ENCODE results near the gene FYB2. TPM values are rescaled to one million over a fixed set of nuclear protein-coding genes. Genes with fewer than 3 reads are reported as not detected.

The FYB2 gene
- total RNA-seq, 5 donors from 2014 or later (not counting 1 experiment from before 2014, with no cell fraction given), result not detected

DNA sequence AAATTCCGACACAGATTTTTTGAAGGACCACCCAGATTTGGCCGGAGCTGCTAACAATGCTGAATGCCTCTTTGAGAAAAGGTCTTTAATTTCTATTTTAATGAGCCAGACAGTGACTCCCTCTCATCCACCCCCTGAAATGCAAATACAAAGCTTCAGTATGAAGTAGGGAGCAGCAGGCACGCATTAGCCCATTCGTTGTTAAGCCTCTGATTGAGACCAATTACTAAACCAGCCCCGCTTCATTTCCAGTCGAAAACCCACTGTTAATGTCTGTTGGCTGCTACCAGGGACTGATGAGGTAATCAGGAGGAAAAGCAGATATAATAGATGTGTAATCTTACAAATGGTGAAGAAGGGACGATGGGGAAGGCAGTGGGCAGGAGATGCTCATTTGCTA, 30.5 kb upstream of the FYB2 start:
- CTCF ChIA-PET, result no interaction called here
- POLR2A ChIA-PET, result no interaction called here

DNA sequence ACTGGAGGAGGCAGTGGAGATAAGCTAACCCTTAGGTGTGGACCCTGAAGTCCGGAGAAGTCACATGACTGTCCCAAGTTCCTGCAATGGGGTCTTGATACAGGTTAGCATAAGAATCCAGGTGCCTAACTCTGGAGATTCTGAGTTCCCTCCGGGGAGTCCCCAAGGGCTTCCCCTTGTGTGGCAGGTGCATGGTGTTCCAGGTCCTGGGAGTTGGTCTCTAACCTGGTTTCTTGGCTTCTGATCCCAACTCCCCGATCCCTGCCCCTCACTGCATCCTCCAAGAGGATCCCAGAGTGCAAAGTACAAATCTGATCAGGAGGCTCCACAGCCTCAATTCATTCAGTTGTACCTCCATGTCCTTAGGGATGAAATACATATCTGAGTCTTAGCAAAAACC, 26.1 kb upstream of the FYB2 start:
- Mint-ChIP-seq H3K4me1 (peaks cover 0 to 4% (median 0%) of the 10 kb centered on the region in 3 donors), H3K36me3 (no peaks in the 10 kb centered on the region), H3K27ac (no peak overlapping the region), H3K9me3 (peaks cover 0 to 3% (median 0%) of the 10 kb centered on the region in 3 donors), H3K27me3 (peaks cover 3 to 9% of the 10 kb centered on the region in 2 donors), H3K4me3 (no peak overlapping the region)
- WGBS (ENCODE audit: insufficient coverage), result 79% methylated on average over 3 of the region's 3 CpGs
- peaks cover 0 to 5% of the 10 kb centered on the region in 2 experiments for H3K27me3 ChIP-seq (replicated peaks in 1 of 2; ENCODE audit: control insufficient read depth in 2 of 2, extremely low read depth in 1 of 2, insufficient read depth in 2 of 2, low read length in 1 of 2)
- H3K4me1 ChIP-seq (ENCODE audit: control insufficient read depth in 1 of 2, extremely low read depth in 1 of 2, insufficient read depth in 2 of 2, low read length in 2 of 2), result no peaks in the 10 kb centered on the region
- ATAC-seq (replicated peaks in 1 of 4) (no peak), DNase-seq (no peak)
- CTCF ChIA-PET, result no interaction called here
- no peak overlapping the region for H3K4me3 ChIP-seq (ENCODE audit: control insufficient read depth in 1 of 2, extremely low read depth in 1 of 2, low read length in 1 of 2)
- H3K27ac ChIP-seq (ENCODE audit: low read length), result no peak overlapping the region
- POLR2A ChIA-PET, result no interaction called here
- no peaks in the 10 kb centered on the region for H3K9me3 ChIP-seq
- no peaks in the 10 kb centered on the region for H3K36me3 ChIP-seq (ENCODE audit: control insufficient read depth in 2 of 2, extremely low read depth in 1 of 2, insufficient read depth in 1 of 2, low read length in 1 of 2)

More for the DNA sequence above, 30.5 kb upstream of the FYB2 start:
- H3K36me3 ChIP-seq (ENCODE audit: control insufficient read depth in 2 of 2, extremely low read depth in 1 of 2, insufficient read depth in 1 of 2, low read length in 1 of 2), result no peaks in the 10 kb centered on the region
- peaks cover 16 to 21% of the 10 kb centered on the region in 2 donors for H3K27me3 Mint-ChIP-seq
- no peak overlapping the region for H3K4me3 ChIP-seq (ENCODE audit: control insufficient read depth in 1 of 2, extremely low read depth in 1 of 2, low read length in 1 of 2)
- H3K27ac Mint-ChIP-seq, result no peak overlapping the region
- H3K27me3 ChIP-seq (replicated peaks in 1 of 2; ENCODE audit: control insufficient read depth in 2 of 2, extremely low read depth in 1 of 2, insufficient read depth in 2 of 2, low read length in 1 of 2), result peaks cover 0 to 5% of the 10 kb centered on the region in 2 experiments
- DNase-seq (no peak), ATAC-seq (replicated peaks in 1 of 4) (no peak)
- 81% methylated on average over 3 of the region's 7 CpGs for WGBS (ENCODE audit: insufficient coverage)
- H3K27ac ChIP-seq (ENCODE audit: low read length), result no peak overlapping the region
- H3K9me3 Mint-ChIP-seq, result peaks cover 0 to 3% (median 0%) of the 10 kb centered on the region in 3 donors
- H3K36me3 Mint-ChIP-seq, result no peaks in the 10 kb centered on the region
- no peaks in the 10 kb centered on the region for H3K4me1 ChIP-seq (ENCODE audit: control insufficient read depth in 1 of 2, extremely low read depth in 1 of 2, insufficient read depth in 2 of 2, low read length in 2 of 2)
- H3K9me3 ChIP-seq, result no peaks in the 10 kb centered on the region
- no peak overlapping the region for H3K4me3 Mint-ChIP-seq
- peaks cover 0 to 4% (median 0%) of the 10 kb centered on the region in 3 donors for H3K4me1 Mint-ChIP-seq

DNA sequence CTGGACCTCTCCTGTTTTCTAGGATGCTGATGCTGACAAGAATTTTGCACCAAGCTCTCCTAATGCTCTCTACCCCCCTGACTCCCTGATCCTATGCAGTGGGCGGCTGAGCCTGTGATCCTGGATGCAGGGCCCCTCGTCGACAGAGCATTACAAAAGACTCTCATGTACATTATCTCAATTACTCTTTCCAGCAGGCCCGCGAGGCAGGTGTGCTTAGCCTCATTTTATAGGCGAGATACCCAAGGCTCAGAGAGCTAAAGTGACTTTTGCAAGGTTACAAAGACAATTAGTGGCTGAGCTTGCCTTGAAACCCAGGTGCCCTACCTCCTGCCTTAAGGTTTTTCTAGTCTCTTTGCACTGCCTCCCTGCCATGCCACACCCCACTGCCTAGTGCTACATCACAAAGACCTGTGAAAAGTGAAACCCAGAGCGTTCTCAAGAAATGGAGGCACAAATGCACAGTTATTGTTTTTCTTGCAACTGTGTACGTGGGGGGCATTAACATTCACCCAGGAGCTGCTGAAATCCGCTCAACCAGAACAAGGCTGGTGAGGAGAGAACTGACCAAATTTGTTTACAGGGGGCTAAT, 25.4 kb upstream of the FYB2 start:
- H3K36me3 Mint-ChIP-seq, result no peaks in the 10 kb centered on the region
- Histone ChIP-seq H3K4me1 (ENCODE audit: control insufficient read depth in 1 of 2, extremely low read depth in 1 of 2, insufficient read depth in 2 of 2, low read length in 2 of 2) (no peaks in the 10 kb centered on the region), H3K9me3 (no peaks in the 10 kb centered on the region), H3K4me3 (ENCODE audit: control insufficient read depth in 1 of 2, extremely low read depth in 1 of 2, low read length in 1 of 2) (no peak overlapping the region), H3K36me3 (ENCODE audit: control insufficient read depth in 2 of 2, extremely low read depth in 1 of 2, insufficient read depth in 1 of 2, low read length in 1 of 2) (no peaks in the 10 kb centered on the region), H3K27ac (ENCODE audit: low read length) (no peak overlapping the region), H3K27me3 (replicated peaks in 1 of 2; ENCODE audit: control insufficient read depth in 2 of 2, extremely low read depth in 1 of 2, insufficient read depth in 2 of 2, low read length in 1 of 2) (peaks cover 0 to 5% of the 10 kb centered on the region in 2 experiments)
- POLR2A ChIA-PET, result no interaction called here
- peaks cover 0 to 3% (median 0%) of the 10 kb centered on the region in 3 donors for H3K9me3 Mint-ChIP-seq
- DNase-seq (no peak), ATAC-seq (replicated peaks in 1 of 4) (no peak)
- H3K4me1 Mint-ChIP-seq, result peaks cover 0 to 4% (median 0%) of the 10 kb centered on the region in 3 donors
- WGBS (ENCODE audit: insufficient coverage), result 65% methylated on average over 5 of the region's 9 CpGs
- H3K27ac Mint-ChIP-seq, result no peak overlapping the region
- no peak overlapping the region for H3K4me3 Mint-ChIP-seq
- CTCF ChIA-PET, result no interaction called here
- H3K27me3 Mint-ChIP-seq, result peaks cover 5 to 9% of the 10 kb centered on the region in 2 donors

DNA sequence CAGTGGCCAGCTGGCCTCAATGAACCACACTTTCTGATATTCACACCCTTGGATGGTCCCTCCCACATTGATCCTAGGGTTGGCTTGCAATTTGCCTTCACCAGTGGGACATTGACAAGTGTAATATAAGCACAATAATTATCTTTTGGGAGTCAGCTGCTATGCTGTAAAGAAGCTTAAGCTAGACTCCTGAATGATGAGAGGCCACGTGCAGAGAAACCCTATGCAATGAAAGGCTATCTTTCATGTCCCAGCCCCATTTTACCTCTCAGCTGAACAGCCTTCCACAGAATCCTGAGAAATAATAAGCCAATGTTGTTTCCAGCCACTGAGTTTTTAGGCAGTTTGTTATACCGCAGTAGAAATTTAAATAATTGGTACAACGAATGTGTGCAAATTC, 24.3 kb upstream of the FYB2 start:
- H3K4me3 ChIP-seq (ENCODE audit: control insufficient read depth in 1 of 2, extremely low read depth in 1 of 2, low read length in 1 of 2), result no peak overlapping the region
- no peak overlapping the region for H3K27ac ChIP-seq (ENCODE audit: low read length)
- H3K36me3 ChIP-seq (ENCODE audit: control insufficient read depth in 2 of 2, extremely low read depth in 1 of 2, insufficient read depth in 1 of 2, low read length in 1 of 2), result no peaks in the 10 kb centered on the region
- ATAC-seq (replicated peaks in 1 of 4), result no peak
- ChIA-PET CTCF (interaction anchor here (0.8 to 1.5 kb wide), 2 partner anchors 11 to 12 kb away, joined by 3 to 11 read pairs; no protein-coding TSS in a partner anchor), POLR2A (no interaction called here)
- Mint-ChIP-seq H3K4me1 (peaks cover 0 to 4% (median 0%) of the 10 kb centered on the region in 3 donors), H3K27ac (no peak overlapping the region), H3K27me3 (peaks cover 6% of the 10 kb centered on the region in 2 donors), H3K4me3 (no peak overlapping the region), H3K36me3 (no peaks in the 10 kb centered on the region), H3K9me3 (peaks cover 0 to 3% (median 0%) of the 10 kb centered on the region in 3 donors)
- no peaks in the 10 kb centered on the region for H3K4me1 ChIP-seq (ENCODE audit: control insufficient read depth in 1 of 2, extremely low read depth in 1 of 2, insufficient read depth in 2 of 2, low read length in 2 of 2)
- no peak for DNase-seq
- no peaks in the 10 kb centered on the region for H3K9me3 ChIP-seq
- peaks cover 0 to 5% of the 10 kb centered on the region in 2 experiments for H3K27me3 ChIP-seq (replicated peaks in 1 of 2; ENCODE audit: control insufficient read depth in 2 of 2, extremely low read depth in 1 of 2, insufficient read depth in 2 of 2, low read length in 1 of 2)
- no CpG with 5 or more reads among the region's 3 CpGs for WGBS (ENCODE audit: insufficient coverage)

DNA sequence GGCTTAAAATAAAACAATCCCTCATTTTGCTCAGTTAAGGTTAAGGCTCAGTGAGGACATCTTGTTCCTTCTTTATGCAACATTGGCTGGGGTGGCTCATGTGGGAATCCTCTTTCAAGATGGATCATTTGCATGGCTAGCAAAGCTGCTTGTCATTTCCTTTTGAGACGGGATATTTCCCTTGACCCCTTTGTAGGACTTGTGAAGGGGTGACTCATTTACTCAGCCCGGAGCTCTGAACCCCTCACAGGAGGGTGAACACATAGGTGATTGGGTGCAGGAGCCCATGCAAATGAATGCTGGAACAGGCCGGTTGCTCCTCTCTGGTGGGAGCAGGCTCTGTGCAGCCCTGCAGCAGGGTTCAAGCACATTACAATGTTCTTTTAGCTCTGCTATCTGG, 19.6 kb upstream of the FYB2 start:
- Mint-ChIP-seq H3K27ac (no peak overlapping the region), H3K27me3 (peaks cover 0 to 7% of the 10 kb centered on the region in 2 donors), H3K9me3 (no peaks in the 10 kb centered on the region), H3K4me1 (no peaks in the 10 kb centered on the region), H3K4me3 (no peak overlapping the region), H3K36me3 (no peaks in the 10 kb centered on the region)
- ATAC-seq (replicated peaks in 1 of 4) (no peak), DNase-seq (no peak)
- no peaks in the 10 kb centered on the region for H3K36me3 ChIP-seq (ENCODE audit: control insufficient read depth in 2 of 2, extremely low read depth in 1 of 2, insufficient read depth in 1 of 2, low read length in 1 of 2)
- no peak overlapping the region for H3K27ac ChIP-seq (ENCODE audit: low read length)
- CTCF ChIA-PET, result no interaction called here
- H3K9me3 ChIP-seq, result no peaks in the 10 kb centered on the region
- H3K4me1 ChIP-seq (ENCODE audit: control insufficient read depth in 1 of 2, extremely low read depth in 1 of 2, insufficient read depth in 2 of 2, low read length in 2 of 2), result no peaks in the 10 kb centered on the region
- POLR2A ChIA-PET, result no interaction called here
- H3K27me3 ChIP-seq (replicated peaks in 1 of 2; ENCODE audit: control insufficient read depth in 2 of 2, extremely low read depth in 1 of 2, insufficient read depth in 2 of 2, low read length in 1 of 2), result no peaks in the 10 kb centered on the region
- H3K4me3 ChIP-seq (ENCODE audit: control insufficient read depth in 1 of 2, extremely low read depth in 1 of 2, low read length in 1 of 2), result no peak overlapping the region
- WGBS (ENCODE audit: insufficient coverage), result no CpG with 5 or more reads among the region's 3 CpGs

DNA sequence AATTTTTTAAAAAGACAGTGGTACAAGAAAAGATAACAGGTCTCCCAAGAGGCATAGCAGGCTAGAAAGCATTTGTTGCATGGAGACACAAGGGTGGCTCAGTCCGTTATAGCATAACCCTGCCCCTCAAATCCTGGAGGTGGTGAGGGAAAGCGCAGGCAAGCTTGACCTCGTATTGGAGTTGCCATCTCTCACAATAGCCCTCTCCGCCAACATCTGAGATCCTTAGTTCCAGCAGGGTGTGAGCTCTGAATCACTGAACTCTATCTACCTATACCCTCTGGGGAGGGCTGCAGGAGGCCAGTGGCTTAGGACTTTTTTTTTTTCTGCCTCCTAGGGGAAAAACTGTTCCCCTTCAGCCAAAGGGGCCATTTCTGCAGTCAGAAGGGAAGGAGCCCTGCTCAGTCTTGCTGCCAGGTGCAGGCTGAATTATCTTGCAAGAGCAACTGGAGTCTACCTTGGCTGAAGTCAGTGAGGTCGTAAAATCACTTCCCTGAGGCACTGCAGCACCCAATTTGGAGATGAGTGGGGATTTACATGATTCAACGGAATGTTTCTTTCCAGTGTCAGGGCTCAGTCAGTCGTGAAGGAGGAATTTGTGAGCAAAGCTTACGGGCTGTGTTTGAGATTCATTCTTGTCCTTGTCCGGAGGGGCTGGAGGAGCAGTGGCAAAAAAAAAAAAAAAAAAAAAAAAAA, 18.2 kb upstream of the FYB2 start:
- 33% methylated on average over 1 of the region's 9 CpGs for WGBS (ENCODE audit: insufficient coverage)
- DNase-seq (no peak), ATAC-seq (replicated peaks in 1 of 4) (no peak)
- Mint-ChIP-seq H3K36me3 (no peaks in the 10 kb centered on the region), H3K9me3 (no peaks in the 10 kb centered on the region), H3K4me1 (peaks cover 0 to under 1% (median under 1%) of the 10 kb centered on the region in 3 donors), H3K4me3 (no peak overlapping the region), H3K27me3 (peaks cover 4 to 7% of the 10 kb centered on the region in 2 donors), H3K27ac (no peak overlapping the region)
- Histone ChIP-seq H3K4me3 (ENCODE audit: control insufficient read depth in 1 of 2, extremely low read depth in 1 of 2, low read length in 1 of 2) (no peak overlapping the region), H3K27me3 (replicated peaks in 1 of 2; ENCODE audit: control insufficient read depth in 2 of 2, extremely low read depth in 1 of 2, insufficient read depth in 2 of 2, low read length in 1 of 2) (no peaks in the 10 kb centered on the region), H3K36me3 (ENCODE audit: control insufficient read depth in 2 of 2, extremely low read depth in 1 of 2, insufficient read depth in 1 of 2, low read length in 1 of 2) (no peaks in the 10 kb centered on the region), H3K27ac (ENCODE audit: low read length) (no peak overlapping the region), H3K4me1 (ENCODE audit: control insufficient read depth in 1 of 2, extremely low read depth in 1 of 2, insufficient read depth in 2 of 2, low read length in 2 of 2) (no peaks in the 10 kb centered on the region), H3K9me3 (no peaks in the 10 kb centered on the region)
- POLR2A ChIA-PET, result interaction anchor here in 1 of 2 donors (0.6 kb wide), 1 partner anchor 96 kb away, joined by 4 read pairs; no protein-coding TSS in a partner anchor
- CTCF ChIA-PET, result interaction anchor here in 1 of 2 donors (0.6 kb wide), 1 partner anchor 1066 kb away, joined by 5 read pairs; no protein-coding TSS in a partner anchor
